Fibroblast of villous mesenchyme (primary cell): ENCODE measurements around the gene SMARCB1. TPM values are rescaled to one million over a fixed set of nuclear protein-coding genes. Genes with fewer than 3 reads are reported as not detected.
"Not testable (repeated sequence)": the region's sequence is repeated elsewhere in the genome, so short reads cannot be mapped to it uniquely, and the experiment has no call there.

Source experiments
- DNase-seq: peaks from one replicate; pipeline ENCODE4 v3.0.0-alpha.2; 2010; ENCODE audit warnings: low read depth
- H3K4me3 ChIP-seq: 2 replicates; pipeline ENCODE4 v1.5.1; 2011; ENCODE audit warnings: low read depth, mild to moderate bottlenecking, low read length
- CTCF ChIP-seq: IDR thresholded peaks from 2 replicates; pipeline ENCODE4 v1.5.1; 2012; ENCODE audit warnings: low read depth, mild to moderate bottlenecking, low read length; ENCODE audit not compliant: insufficient read depth
- total RNA-seq: library from RNA; depleted of rRNA; stranded (reverse); fragments of >200 nt; gene quantifications from 2 replicates; pipeline ENCODE4 v1.2.3, GENCODE V29; 2012

The SMARCB1 gene
- total RNA-seq, 1 donor, result 61.7 TPM

DNA sequence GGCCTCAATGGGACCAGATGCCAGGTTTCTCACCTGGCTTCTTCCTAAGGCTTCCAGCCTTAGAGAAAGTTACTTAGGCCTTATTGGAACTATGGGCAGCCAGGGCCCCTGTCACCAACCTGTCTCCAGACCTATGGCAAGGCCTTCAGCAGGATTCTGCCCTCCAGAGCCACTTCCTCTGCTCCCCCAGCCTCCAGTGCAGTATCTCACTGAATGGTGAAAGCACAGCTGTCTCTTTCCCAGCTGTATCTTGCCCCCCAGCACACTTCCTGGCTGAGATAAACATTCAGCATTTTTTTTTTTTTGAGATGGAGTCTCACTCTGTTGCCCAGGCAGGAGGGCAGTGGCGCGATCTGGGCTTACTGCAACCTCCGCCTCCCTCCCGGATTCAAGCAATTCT lies 72.4 kb downstream of the SMARCB1 start:
- no peak overlapping the region for H3K4me3 ChIP-seq
- no peak for TF ChIP-seq CTCF
- no peak for DNase-seq

DNA sequence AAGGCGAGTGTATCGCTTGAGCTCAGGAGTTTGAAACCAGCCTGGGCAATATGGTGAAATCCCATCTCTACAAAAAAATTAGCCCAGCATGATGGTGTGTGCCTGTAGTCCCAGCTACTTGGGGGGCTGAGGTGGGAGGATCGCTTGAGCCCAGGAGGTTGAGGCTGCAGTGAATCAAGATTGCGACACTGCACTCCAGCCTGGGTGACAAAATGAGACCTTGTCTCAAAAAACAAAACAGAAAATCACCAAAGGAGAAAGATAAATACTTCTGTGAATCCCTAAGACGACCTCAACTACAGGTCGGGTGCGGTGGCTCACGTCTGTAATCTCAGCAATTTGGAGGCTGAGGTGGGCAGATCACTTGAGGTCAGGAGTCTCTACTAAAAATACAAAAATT lies 73.4 kb downstream of the SMARCB1 start:
- not testable (repeated sequence) for H3K4me3 ChIP-seq, DNase-seq

DNA sequence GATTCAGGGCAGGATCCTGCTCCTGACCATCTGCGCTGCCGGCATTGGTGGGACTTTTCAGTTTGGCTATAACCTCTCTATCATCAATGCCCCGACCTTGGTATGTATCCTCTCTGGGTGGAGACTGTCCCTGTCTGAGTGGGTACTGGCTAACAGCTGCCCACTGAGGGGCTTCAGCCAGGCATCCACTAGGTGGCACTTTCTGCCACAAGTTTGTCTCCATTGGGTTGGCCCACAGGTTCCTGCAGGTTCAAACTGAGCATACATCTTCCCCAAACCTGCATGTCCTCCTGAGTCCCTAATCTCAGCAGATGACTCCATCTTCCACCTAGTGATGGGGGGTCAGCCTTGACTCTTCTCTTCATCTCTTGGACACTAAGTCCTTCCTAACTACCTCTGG lies 75.3 kb downstream of the SMARCB1 start:
- H3K4me3 ChIP-seq, result no peak overlapping the region
- TF ChIP-seq CTCF, result peak; percentile 73
- peak; percentile 55 for DNase-seq

- DNase-seq, H3K4me3 ChIP-seq: not testable (repeated sequence)
Measured at GRCh38 chr22:23864499-23865154, 77.9 kb downstream of the SMARCB1 start.

DNA sequence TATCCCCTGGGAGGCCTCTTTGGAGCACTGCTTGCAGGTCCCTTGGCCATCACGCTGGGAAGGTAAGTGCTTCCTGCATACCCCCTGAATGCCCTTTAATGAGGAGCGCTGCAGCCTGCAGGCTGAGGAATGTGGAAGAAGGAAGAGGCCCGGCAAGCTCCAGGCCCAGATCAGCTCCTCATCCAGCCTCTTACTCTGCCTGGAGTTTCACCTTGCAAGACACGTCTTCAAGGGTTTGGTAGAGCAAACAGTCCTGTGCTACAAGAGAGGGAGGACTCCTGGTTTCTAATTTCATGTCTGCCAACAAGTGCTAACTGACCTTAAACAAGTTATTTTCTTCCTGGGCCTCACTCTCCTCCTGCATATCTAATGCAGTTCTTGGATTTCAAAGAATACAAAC lies 81.8 kb downstream of the SMARCB1 start:
- TF ChIP-seq CTCF, result no peak
- DNase-seq, result no peak
- H3K4me3 ChIP-seq, result no peak overlapping the region

- H3K4me3 ChIP-seq, result no peak overlapping the region
- no peak for DNase-seq
- no peak for TF ChIP-seq CTCF
Measured at GRCh38 chr22:23874871-23875270, 88.1 kb downstream of the SMARCB1 start.

GRCh38 chr22:23875801-23876200 lies 89.0 kb downstream of the SMARCB1 start:
- no peak for TF ChIP-seq CTCF

DNA sequence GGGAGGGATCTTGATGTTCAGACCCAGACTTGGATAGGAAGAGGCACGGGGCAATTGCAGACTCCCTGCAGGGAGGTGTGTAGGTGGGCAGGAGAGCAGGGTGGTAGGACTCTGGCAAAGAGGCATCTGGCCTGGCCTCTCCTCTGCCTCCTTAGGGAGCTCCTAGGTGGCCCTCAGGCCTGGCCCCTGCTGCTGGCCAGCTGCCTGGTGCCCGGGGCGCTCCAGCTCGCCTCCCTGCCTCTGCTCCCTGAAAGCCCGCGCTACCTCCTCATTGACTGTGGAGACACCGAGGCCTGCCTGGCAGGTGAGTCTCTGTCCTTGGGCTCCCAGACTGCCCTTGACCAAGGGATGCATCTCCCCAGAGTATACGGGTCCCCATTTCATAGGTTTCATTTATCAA lies 90.8 kb downstream of the SMARCB1 start:
- no peak for TF ChIP-seq CTCF
- no peak for DNase-seq
- H3K4me3 ChIP-seq, result no peak overlapping the region

More at GRCh38 chr22:23875801-23876200, 89.0 kb downstream of the SMARCB1 start:
- DNase-seq, result no peak
- no peak overlapping the region for H3K4me3 ChIP-seq
